Measurements from ENCODE around the gene BANF1. TPM values are rescaled to one million over a fixed set of nuclear protein-coding genes. Genes with fewer than 3 reads are reported as not detected.
A peak's percentile ranks its signal among the peaks of the same experiment; 100 is the strongest.

BANF1 gene
- total RNA-seq, 1 donor from 2014 or later, result 215 TPM

DNA sequence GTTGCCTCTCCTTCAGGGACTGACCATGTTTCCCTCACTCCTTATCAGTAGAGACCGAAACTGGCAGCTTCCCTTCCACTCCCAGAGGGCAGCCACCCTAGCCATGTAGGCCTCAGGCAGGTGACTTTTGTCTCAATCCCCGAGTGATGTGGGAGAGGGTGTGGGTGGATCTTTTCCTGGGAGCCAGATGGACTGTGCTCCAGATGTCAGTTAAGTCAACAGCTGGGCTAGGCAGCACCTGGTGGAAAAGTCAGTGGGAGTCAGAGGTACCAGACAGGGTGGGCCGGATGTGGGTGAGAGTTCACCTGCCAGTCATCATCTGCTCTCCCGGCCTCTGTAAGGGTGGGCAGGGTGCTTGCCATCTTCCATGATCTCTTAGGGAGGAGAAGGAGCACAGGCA, 1.9 kb downstream of the BANF1 start:
- H3K27ac ChIP-seq (replicated peaks), result peak overlapping the region; percentile 1
- H3K36me3 ChIP-seq, result peaks cover 38% of the 10 kb centered on the region
- DNase-seq, result no peak
- no peaks in the 10 kb centered on the region for H3K27me3 ChIP-seq (ENCODE audit: low read depth)
- H3K9me3 ChIP-seq (replicated peaks), result no peaks in the 10 kb centered on the region
- H3K4me1 ChIP-seq, result peaks cover 43% of the 10 kb centered on the region
- no peak for TF ChIP-seq CTCF (IDR thresholded peaks at IDR 0.05; ENCODE audit: borderline replicate concordance)
- intact Hi-C loops (cut with micrococcal nuclease), result no loop called here
- no peak overlapping the region for H3K4me3 ChIP-seq

DNA sequence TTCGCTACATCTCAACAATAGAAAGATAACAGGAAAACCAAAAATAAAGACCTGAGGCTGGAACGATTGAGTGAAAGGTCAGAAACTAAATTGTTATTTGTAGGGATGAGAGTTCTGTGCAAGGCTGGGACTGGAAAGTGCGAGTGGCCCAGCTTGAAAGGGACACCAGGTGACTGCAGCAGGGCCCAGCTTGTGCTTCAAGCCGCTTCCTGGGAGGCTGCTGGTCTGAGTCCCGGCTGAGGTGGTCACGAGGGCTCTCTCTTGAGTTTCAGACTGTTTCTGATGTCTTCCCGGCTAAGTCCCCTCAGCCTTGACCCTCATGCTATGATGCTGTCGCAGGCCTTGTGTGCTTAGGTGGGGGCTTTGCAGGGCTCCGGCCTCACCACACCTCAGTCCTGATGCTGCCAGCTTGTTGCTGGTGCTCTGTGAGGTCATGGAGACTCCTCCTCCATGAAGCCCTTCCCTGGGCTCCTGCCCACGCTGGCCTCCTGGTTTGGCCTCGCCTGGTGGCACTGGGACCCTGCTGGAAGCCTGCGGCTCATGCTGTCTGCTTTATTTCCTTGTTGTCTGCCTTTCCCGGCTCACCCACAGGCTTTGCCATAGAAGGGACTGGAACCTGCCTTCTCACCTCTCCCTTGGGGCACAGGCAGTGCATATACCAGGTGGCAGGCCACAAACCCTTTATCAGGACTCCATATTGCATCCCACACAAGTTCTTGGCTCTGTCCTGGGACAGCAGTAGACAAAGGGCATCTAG, 4.0 kb downstream of the BANF1 start:
- Histone ChIP-seq H3K27ac (replicated peaks) (no peak overlapping the region), H3K36me3 (peaks cover 26% of the 10 kb centered on the region), H3K9me3 (replicated peaks) (no peaks in the 10 kb centered on the region), H3K4me1 (peaks cover 23% of the 10 kb centered on the region), H3K27me3 (ENCODE audit: low read depth) (peaks cover 1% of the 10 kb centered on the region), H3K4me3 (no peak overlapping the region)
- TF ChIP-seq CTCF (IDR thresholded peaks at IDR 0.05; ENCODE audit: borderline replicate concordance), result no peak
- DNase-seq, result no peak
- intact Hi-C loops (cut with micrococcal nuclease), result no loop called here

DNA sequence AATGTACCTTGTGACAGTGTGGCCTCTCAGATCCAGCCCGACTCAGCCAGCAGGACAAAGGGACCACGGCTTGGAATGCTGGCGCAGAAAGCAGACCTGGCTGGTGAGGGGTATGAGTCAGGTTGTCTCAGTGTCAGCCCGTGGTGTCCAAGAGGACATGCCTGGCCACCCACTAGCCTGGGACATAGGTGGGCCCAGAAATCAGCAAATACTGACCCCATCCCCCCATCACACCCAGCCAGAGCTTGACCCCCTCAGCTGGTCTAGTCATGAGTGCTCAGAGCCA, 4.5 kb downstream of the BANF1 start:
- intact Hi-C loops (cut with micrococcal nuclease), result no loop called here
- TF ChIP-seq CTCF (IDR thresholded peaks at IDR 0.05; ENCODE audit: borderline replicate concordance), result no peak

GRCh38 chr11:66007201-66007634, 4.9 kb downstream of the BANF1 start:
- Histone ChIP-seq H3K4me3 (no peak overlapping the region), H3K27ac (replicated peaks) (no peak overlapping the region), H3K9me3 (replicated peaks) (no peaks in the 10 kb centered on the region), H3K36me3 (peaks cover 26% of the 10 kb centered on the region), H3K4me1 (peaks cover 23% of the 10 kb centered on the region), H3K27me3 (ENCODE audit: low read depth) (peaks cover 10% of the 10 kb centered on the region)
- intact Hi-C loops (cut with micrococcal nuclease), result no loop called here
- TF ChIP-seq CTCF (IDR thresholded peaks at IDR 0.05; ENCODE audit: borderline replicate concordance), result no peak
- DNase-seq, result no peak

More for the DNA sequence above, 4.5 kb downstream of the BANF1 start:
- H3K27ac ChIP-seq (replicated peaks), result no peak overlapping the region
- peaks cover 20% of the 10 kb centered on the region for H3K4me1 ChIP-seq
- peaks cover 26% of the 10 kb centered on the region for H3K36me3 ChIP-seq
- no peak for DNase-seq
- H3K27me3 ChIP-seq (ENCODE audit: low read depth), result peaks cover 7% of the 10 kb centered on the region
- no peaks in the 10 kb centered on the region for H3K9me3 ChIP-seq (replicated peaks)
- H3K4me3 ChIP-seq, result no peak overlapping the region

- Histone ChIP-seq H3K4me3 (no peak overlapping the region), H3K9me3 (replicated peaks) (no peaks in the 10 kb centered on the region), H3K36me3 (peaks cover 26% of the 10 kb centered on the region), H3K4me1 (peaks cover 18% of the 10 kb centered on the region), H3K27me3 (ENCODE audit: low read depth) (peaks cover 19% of the 10 kb centered on the region), H3K27ac (replicated peaks) (no peak overlapping the region)
- DNase-seq, result no peak
- TF ChIP-seq CTCF (IDR thresholded peaks at IDR 0.05; ENCODE audit: borderline replicate concordance), result no peak
- intact Hi-C loops (cut with micrococcal nuclease), result no loop called here
Observed at GRCh38 chr11:66008095-66008467, 5.8 kb downstream of the BANF1 start.

Data from left ventricle myocardium inferior (tissue), 1 donor.